NCI-H82 treated with DMSO at 0.1 percent for 48 hours (cell line): ENCODE results near the gene RABGAP1L.
"Not testable (repeated sequence)": the region's sequence is repeated elsewhere in the genome, so short reads cannot be mapped to it uniquely, and the experiment has no call there.

Experiments
- DNase-seq: peaks from one replicate; lab custom pipeline; 2025; ENCODE audit not compliant: unreplicated experiment; lab: John Stamatoyannopoulos, UW

Gene RABGAP1L

GRCh38 chr1:174700314-174700713, 541.0 kb downstream of the RABGAP1L start:
- DNase-seq, result no peak

GRCh38 chr1:174700775-174701174, 541.5 kb downstream of the RABGAP1L start:
- no peak for DNase-seq

- DNase-seq, result no peak
Measured at GRCh38 chr1:174701565-174701964, 542.2 kb downstream of the RABGAP1L start.

- DNase-seq, result no peak
Measured at GRCh38 chr1:174702011-174702410, 542.7 kb downstream of the RABGAP1L start.

- DNase-seq, result no peak
Measured at GRCh38 chr1:174703309-174703708, 544.0 kb downstream of the RABGAP1L start.

GRCh38 chr1:174704300-174704699, 545.0 kb downstream of the RABGAP1L start:
- no peak for DNase-seq

- DNase-seq, result no peak
Measured at GRCh38 chr1:174710868-174711845, 551.8 kb downstream of the RABGAP1L start.

GRCh38 chr1:174711848-174712247, 552.5 kb downstream of the RABGAP1L start:
- not testable (repeated sequence) for DNase-seq

GRCh38 chr1:174712541-174712940, 553.2 kb downstream of the RABGAP1L start:
- DNase-seq, result no peak

GRCh38 chr1:174713796-174714195, 554.5 kb downstream of the RABGAP1L start:
- no peak for DNase-seq

- DNase-seq, result no peak
Measured at GRCh38 chr1:174719194-174719593, 559.9 kb downstream of the RABGAP1L start.

GRCh38 chr1:174720618-174721017, 561.3 kb downstream of the RABGAP1L start:
- no peak for DNase-seq

GRCh38 chr1:174721246-174721645, 561.9 kb downstream of the RABGAP1L start:
- DNase-seq, result no peak

- no peak for DNase-seq
Measured at GRCh38 chr1:174723816-174724215, 564.5 kb downstream of the RABGAP1L start.

- no peak for DNase-seq
Measured at GRCh38 chr1:174724219-174724618, 564.9 kb downstream of the RABGAP1L start.

GRCh38 chr1:174726167-174726879, 567.0 kb downstream of the RABGAP1L start:
- no peak for DNase-seq

- DNase-seq, result no peak
Measured at GRCh38 chr1:174726880-174727585, 567.7 kb downstream of the RABGAP1L start.

GRCh38 chr1:174734270-174734669, 575.0 kb downstream of the RABGAP1L start:
- DNase-seq, result no peak

GRCh38 chr1:174736831-174737230, 577.5 kb downstream of the RABGAP1L start:
- DNase-seq, result no peak

GRCh38 chr1:174740249-174740968, 581.1 kb downstream of the RABGAP1L start:
- DNase-seq, result no peak
